ENCODE data around the gene ECD.
A peak's percentile ranks its signal among the peaks of the same experiment; 100 is the strongest.

ECD gene

DNA sequence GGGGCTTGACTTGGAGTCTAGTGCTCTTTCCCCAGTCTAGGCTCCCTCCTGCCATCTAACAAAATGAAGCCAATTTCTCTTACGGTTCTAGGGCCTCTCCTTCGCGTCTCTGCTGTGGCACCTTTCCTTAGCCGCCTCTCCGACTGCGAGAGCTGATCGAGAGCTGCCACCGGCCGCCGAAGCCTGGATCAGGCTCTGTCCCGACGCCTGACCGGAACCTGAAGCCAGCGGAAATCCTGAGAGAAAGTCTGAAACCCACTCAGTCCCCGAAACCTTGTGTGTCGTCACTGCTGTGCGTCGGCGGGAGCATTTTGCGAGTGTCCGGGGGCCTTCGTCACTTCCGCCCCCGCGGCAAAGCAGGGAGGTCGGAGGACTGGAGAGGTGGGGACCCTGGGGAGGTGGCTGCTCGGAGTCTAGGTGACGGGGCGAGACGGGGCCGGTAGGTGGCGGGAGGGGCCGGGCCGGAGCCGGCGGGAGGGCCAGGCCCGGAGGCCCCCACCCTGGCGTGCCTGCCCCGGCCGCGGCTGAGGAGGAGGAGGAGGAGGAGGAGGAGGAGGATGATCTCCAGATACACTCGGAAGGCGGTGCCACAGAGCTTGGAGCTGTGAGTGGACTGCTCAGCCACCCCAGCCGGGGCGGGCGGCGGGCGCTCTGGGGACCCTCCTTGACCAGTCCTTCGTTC lies at the start of gene ECD, which contains the start of gene FAM149B1:
Gene ECD, minus strand, starts transcription at position 226 of the 682 bp plus-strand sequence. CDS start 4,071 bp downstream, outside the sequence.
Gene FAM149B1, plus strand, starts transcription at position 337 of the 682 bp plus-strand sequence. Its CDS starts 221 bp downstream, at position 558.
- DNase-seq (ENCODE audit: low read depth in 2 of 2) = peak; percentile 94
- peak within 1 kb of the TSS; percentile 76 to 82 for H3K4me3 ChIP-seq (replicated peaks in 1 of 2; ENCODE audit: low read depth in 2 of 2, low read length in 2 of 2)
- TF ChIP-seq, protein P1, sequence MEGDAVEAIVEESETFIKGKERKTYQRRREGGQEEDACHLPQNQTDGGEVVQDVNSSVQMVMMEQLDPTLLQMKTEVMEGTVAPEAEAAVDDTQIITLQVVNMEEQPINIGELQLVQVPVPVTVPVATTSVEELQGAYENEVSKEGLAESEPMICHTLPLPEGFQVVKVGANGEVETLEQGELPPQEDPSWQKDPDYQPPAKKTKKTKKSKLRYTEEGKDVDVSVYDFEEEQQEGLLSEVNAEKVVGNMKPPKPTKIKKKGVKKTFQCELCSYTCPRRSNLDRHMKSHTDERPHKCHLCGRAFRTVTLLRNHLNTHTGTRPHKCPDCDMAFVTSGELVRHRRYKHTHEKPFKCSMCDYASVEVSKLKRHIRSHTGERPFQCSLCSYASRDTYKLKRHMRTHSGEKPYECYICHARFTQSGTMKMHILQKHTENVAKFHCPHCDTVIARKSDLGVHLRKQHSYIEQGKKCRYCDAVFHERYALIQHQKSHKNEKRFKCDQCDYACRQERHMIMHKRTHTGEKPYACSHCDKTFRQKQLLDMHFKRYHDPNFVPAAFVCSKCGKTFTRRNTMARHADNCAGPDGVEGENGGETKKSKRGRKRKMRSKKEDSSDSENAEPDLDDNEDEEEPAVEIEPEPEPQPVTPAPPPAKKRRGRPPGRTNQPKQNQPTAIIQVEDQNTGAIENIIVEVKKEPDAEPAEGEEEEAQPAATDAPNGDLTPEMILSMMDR (IDR thresholded peaks at IDR 0.05; ENCODE audit: low read depth, low read length) = no peak

GRCh38 chr10:73215749-73216148 lies 47.9 kb upstream of the ECD start:
- TF ChIP-seq, protein P1 (IDR thresholded peaks at IDR 0.05; ENCODE audit: low read depth, low read length) = no peak
- no peak overlapping the region for H3K4me3 ChIP-seq (replicated peaks in 1 of 2; ENCODE audit: low read depth in 2 of 2, low read length in 2 of 2)
- no peak for DNase-seq (ENCODE audit: low read depth in 2 of 2)

DNA sequence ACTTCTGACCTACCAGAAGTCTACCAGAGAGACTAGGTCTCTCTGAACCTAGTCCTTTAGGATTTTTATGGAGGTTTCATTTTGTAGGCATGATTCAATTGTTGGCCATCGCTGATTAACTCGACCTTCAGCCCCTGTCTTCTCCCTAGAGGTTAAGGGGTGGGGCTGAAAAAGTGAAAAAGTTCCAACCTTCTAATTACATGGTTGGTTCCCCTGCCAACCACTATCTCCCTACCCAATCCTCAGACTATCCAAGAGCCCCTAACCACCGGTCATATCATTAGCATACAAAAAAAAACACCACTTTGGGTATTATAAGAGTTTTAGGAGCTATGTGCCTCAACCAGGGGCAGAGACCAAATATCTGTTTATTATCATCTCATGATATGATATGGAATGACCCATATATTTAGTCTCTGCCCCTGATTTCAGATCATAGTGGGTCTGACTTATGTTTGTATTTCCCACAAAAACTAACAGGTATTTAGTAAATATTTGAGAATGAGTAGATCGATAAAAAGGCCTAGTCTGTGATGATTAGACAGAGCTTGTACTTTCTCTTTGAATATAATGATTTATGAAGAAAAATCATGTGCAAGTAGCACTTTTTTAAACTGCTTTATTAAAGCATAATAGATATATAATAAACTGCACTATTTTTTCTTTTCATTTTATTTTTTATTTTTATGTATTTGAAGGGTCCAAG lies 43.5 kb upstream of the ECD start:
- no peak overlapping the region for H3K4me3 ChIP-seq (replicated peaks in 1 of 2; ENCODE audit: low read depth in 2 of 2, low read length in 2 of 2)
- TF ChIP-seq, protein P1 (IDR thresholded peaks at IDR 0.05; ENCODE audit: low read depth, low read length) = no peak
- DNase-seq (ENCODE audit: low read depth in 2 of 2) = no peak

DNA sequence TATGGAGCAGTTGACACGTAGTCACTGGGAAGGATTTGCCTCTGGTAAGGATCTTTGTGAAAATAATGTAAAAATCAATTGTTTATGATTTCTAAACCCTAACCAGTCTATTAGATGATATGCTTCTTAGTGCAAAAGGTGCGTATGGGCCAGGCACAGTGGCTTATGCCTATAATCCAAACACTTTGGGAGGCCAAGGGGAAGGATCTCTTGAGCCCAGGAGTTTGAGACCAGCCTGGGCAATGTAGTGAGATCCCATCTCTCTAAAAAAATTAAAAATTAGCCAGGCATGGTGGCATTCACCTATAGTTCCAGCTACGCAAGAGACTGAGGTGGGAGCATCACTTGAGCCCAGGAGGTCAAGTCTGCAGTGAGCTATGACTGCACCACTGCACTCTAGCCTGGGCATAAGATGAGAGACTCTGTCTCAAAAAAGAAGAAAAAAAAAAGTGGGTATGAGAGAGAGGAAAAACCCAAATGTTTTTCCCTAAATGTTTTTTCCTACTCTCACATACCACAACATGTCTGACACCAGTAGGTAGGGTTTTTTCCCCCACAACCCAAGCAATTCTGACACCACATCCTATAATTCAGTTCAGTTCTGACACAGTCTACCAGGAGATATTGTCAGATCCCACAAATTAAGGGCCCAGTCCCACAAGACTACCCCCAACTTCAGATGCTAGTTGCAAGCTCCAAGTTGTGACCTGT lies 42.7 kb upstream of the ECD start:
- TF ChIP-seq, protein P1 (IDR thresholded peaks at IDR 0.05; ENCODE audit: low read depth, low read length) = no peak
- DNase-seq (ENCODE audit: low read depth in 2 of 2) = no peak

GRCh38 chr10:73209705-73210104 lies 41.9 kb upstream of the ECD start:
- TF ChIP-seq, protein P1 (IDR thresholded peaks at IDR 0.05; ENCODE audit: low read depth, low read length) = no peak
- no peak overlapping the region for H3K4me3 ChIP-seq (replicated peaks in 1 of 2; ENCODE audit: low read depth in 2 of 2, low read length in 2 of 2)
- peak; percentile 23 to 72 for DNase-seq (ENCODE audit: low read depth in 2 of 2)

More for the DNA sequence above, 42.7 kb upstream of the ECD start:
- H3K4me3 ChIP-seq (replicated peaks in 1 of 2; ENCODE audit: low read depth in 2 of 2, low read length in 2 of 2) = no peak overlapping the region

- H3K4me3 ChIP-seq (replicated peaks in 1 of 2; ENCODE audit: low read depth in 2 of 2, low read length in 2 of 2) = no peak overlapping the region
- TF ChIP-seq, protein P1 (IDR thresholded peaks at IDR 0.05; ENCODE audit: low read depth, low read length) = no peak
- peak in 1 of 2 donors; percentile 17 for DNase-seq (ENCODE audit: low read depth in 2 of 2)
Measured at GRCh38 chr10:73207883-73208282, 40.1 kb upstream of the ECD start.

Measured in cardiac fibroblast (primary cell).